ENCODE results near the gene FAU.

Gene FAU

DNA sequence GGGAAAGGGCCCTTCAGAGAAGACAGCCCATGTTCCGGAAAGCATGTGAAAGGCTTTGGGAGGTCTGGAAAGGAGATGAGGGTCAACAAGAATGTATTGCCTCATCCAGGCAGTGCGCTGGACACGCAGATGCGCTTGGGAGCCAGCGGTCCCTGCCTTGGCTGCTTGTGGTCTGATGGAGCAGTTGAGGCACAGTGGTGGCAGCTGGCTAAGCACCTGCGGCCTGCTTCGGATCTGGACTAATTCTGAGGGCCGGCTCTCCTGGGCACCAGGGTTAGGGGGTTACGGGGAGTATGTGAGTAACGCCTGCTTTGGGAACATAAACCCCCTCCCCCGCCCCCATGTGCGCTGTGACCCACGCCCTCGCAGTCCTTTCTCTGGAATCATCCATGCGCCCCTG is 14.9 kb downstream of the FAU start:
- FAIRE-seq: no peak

DNA sequence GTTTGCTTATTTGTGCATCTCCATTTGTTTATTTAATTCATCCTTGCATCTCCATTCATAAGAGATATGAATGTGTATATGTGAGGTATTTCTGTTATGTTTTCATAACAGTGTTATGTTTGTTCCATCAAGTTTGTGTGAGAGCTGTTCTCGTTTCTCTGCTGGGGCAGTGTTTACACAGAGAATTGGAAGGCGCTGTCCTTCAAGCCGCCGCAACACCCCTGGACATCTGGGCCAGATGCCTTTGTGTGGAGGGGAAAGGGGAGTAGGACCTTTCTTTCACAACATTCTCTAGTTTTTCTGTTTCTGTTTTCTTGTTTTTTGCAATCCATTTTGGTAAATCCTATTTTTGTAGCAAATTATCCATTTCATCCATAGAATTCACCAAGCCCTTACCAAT is 17.3 kb downstream of the FAU start:
- FAIRE-seq: no peak

DNA sequence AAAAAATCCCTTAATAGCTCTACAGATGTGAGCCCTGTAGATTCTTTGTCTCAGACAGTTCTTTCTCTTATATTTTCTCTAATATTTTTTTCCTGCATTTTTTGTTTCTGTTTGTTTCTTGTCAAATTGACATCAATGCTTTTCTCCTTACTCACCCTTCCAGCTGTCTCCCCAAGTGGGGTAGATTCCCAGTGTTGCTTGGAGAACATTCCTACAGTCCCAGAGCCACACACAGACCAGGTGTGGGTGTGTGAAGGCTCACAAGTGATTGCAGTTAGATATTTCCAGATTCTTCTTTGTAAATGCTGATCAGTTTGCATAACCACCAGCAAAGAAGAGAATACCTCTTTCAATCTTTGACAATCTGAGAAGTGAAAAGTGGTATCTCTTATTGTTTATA is 18.5 kb downstream of the FAU start:
- FAIRE-seq: no peak

- FAIRE-seq: no peak
These were observed 19.5 kb downstream of the FAU start for GRCh38 chr11:65102142-65103095.

- no peak for FAIRE-seq
These were observed 21.1 kb downstream of the FAU start for GRCh38 chr11:65100674-65101350.

DNA sequence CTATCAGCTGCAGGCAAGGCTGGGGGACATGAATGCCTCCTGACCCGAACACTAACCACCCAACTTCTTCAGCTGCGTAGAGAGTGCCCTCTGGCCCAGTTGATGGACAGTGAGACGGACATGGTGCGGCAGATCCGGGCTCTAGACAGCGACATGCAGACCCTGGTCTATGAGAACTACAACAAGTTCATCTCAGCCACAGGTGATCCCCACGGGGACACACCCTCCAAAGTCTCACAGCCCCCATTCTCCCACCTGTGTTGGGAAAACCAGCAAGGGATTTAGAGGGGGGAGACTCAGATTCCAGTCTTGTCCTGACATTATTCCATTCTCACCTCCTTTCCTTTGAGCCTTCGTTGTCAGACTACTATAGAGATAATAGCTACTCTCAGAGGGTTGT is 25.0 kb downstream of the FAU start:
- no peak for FAIRE-seq

DNA sequence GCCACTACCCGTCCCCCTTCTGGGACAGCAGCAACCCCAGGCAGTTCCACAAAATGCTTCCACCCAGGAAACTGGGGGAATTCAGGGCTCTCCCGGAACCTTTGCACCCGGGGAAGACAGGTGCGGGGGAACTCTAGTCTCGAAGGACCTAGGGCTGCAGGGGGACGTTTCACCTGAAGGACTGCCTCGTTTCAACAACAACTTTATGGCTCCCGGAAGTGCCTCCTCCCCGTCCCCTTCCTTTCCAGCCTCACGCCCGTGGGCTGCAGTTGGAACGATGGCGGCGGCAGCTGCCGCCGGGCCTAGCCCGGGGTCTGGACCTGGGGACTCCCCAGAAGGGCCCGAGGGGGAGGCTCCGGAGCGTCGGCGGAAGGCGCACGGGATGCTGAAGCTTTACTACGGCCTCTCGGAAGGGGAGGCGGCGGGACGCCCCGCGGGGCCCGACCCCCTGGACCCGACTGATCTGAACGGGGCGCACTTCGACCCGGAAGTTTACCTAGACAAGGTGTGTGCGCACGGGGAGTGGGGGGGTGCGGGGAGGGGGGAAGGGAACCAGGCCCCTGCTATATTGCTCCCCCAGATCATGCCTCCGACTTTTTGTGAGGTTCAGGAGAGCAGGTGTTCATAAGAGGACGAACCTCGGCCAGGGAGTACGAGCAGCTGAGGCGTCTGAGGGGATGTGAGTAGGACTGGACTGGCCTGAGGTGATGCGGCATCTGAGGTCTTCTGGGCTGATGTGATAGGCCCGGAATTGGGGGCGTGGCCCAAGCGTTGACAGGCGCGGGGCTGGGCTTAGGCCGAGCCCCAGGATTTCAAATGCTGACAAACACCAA is 25.7 kb downstream of the FAU start, which contains the start of gene VPS51:
VPS51 (plus strand) TSS at position 241 of the 833 bp plus-strand sequence; CDS start at position 278, 37 bp downstream.
- FAIRE-seq: no peak

GRCh38 chr11:65095427-65095826 is 26.5 kb downstream of the FAU start:
- FAIRE-seq: no peak

DNA sequence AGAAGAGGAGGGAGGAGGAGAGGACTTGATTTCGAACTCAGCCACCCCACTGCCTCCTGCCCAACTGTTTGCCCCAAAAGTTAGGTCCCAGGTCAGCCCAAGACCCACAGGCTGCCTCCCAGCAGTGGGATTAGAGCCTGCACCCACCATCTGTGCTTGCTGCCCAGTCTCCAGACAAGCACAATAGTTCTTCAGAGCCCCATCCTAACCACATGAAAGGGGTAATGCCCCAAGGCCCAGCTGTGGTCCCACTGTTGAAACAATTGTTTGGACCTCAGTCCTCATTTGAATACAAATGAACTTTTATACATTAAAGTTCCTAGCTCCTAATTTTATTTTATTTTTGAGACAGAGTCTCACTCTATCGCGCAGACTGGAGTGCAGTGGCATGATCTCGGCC is 31.3 kb downstream of the FAU start:
- no peak for FAIRE-seq

- FAIRE-seq: no peak
These were observed 32.3 kb downstream of the FAU start for GRCh38 chr11:65089621-65090020.

DNA sequence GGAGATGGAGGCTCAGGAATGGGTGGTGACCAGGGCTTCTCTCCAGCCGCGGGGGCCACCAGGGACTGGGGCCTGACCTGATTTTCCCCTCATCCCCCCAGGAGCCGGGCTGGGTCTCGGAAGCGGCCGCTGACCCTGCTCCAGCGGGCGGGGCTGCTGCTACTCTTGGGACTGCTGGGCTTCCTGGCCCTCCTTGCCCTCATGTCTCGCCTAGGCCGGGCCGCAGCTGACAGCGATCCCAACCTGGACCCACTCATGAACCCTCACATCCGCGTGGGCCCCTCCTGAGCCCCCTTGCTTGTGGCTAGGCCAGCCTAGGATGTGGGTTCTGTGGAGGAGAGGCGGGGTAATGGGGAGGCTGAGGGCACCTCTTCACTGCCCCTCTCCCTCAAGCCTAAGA is 34.1 kb downstream of the FAU start:
- FAIRE-seq: no peak

DNA sequence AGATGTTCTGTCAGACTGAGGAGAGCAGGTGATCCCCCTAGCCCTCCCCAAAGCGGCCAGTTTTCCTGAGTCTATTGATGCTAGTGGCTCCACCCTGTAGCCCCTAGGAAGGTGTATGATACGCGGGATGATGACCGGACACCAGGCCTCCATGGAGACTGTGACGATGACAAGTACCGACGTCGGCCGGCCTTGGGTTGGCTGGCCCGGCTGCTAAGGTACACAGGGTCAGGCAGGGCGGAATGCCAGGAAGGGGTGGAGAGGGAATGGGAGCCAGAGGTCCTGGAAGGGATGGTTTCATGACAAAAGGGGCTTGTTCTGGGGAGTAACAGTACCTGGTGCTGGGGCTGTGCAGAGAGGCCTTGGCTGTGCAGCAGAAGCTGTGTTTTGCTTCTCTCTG is 34.7 kb downstream of the FAU start:
- FAIRE-seq: no peak

- no peak for FAIRE-seq
These were observed 35.1 kb downstream of the FAU start for GRCh38 chr11:65086809-65087208.

DNA sequence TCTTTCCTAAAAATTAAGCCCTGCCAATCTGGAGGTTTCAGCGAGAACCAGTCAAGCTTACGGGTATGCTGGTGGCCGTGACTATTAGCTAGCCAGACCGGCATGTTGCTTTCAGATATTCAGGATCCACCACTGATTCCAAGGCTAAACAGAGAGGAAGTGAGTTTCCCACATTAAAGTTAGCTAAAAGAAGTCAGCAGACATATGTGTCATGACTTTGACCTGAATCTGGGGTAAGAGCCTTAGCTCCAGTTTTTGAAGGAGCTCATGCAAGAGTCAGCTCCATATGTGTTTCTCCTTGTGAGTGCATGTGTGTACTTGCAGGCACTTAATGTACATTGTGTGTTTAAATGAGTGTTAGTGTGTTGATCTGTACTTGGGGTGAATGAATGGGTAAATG is 36.5 kb downstream of the FAU start:
- FAIRE-seq: no peak

DNA sequence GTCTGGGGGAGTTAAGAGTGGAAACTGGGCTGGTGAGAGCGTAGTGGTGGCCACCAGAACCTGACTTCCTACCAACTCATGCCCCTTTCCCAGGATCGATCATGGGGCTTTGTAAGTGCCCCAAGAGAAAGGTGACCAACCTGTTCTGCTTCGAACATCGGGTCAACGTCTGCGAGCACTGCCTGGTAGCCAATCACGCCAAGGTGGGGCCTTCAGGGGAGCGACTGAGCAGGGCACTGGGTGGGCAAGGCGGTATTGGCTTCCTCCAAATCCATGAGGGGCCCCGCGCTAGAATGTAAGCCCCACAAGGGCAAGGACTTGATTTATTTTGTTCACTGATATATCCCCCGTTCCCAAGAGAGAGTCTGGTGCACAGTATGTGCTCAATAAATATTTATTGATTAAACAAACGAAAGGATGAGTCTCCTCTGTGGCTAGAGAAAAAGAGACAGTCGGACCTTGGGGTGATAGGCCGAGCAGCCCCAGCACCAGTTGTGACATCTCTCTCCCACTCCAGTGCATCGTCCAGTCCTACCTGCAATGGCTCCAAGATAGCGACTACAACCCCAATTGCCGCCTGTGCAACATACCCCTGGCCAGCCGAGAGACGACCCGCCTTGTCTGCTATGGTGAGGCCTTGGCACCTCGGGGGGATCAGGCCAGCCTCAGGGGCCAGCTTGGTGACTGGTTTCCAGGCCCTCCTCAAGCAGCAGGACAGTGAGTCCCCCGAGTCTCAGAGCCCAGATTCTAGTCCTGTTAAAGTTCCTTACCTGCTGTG is 37.1 kb downstream of the FAU start:
- no peak for FAIRE-seq

GRCh38 chr11:65083834-65084597 is 37.9 kb downstream of the FAU start, which contains the start of the genes CDCA5 and ZFPL1:
Gene CDCA5 (minus strand): TSS chr11:65084040. CDS start chr11:65083978, 62 bp downstream.
Gene ZFPL1 (plus strand): TSS chr11:65084222. CDS start chr11:65084699, 477 bp downstream.
- FAIRE-seq: no peak

DNA sequence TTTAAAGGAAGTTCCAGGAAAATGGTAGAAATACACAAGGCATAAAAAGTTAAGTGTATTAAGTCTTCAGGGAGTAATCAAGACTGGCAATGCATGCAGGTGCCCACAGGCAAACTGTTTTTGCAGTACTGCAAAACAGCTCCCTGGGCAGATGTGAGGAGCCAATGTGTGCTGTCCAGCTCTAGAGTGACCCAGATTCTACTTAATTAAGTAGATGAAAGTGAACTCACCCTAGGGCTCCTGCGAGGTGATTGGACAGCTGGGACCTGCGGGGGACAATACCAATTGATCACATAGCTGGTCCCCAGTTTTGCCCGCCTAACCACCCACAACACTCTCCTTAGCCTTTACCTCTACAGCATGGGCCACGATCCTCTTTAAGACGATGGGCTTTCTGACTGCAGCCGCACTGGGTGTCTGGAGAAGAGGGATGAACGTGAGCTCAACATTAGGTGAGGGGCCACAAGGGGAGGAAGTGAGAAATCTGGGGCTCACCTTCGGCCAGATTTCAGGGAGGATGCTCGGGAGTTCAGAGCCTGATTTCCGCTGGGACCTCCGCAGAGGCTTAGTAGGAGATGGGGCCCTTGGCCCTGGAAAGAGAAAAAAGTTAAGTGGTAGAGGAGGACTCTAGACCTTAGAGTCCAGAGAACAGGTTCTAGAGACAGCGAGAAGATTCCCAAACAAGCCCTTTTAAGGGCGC is 38.6 kb downstream of the FAU start:
- no peak for FAIRE-seq

DNA sequence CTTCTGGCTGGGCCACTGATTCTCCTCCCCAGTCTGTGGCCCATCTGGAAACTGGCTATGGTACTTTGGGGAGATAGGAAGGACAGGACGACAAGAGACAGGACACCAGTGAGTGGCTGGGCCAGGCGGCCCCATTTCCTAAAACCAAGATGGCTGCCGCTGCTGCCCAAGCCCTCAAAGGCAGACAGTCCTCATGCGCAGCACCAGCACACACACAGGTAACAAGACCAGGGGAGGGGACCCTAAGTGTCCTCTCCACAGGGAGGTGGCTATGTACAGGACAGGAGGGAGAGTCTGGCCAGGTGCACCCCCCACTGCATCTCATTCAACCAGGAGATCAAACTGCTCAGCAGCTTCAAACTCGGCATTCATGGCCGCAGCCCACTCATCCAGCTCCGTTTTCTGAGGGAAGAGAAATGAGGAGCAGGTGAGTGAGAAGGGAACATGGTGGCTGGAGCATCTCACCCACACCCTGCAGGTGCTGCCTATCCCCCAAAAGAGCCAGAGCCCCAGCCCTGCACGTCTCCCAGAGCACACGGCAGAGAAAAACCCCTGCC is 43.1 kb downstream of the FAU start:
- FAIRE-seq: no peak

DNA sequence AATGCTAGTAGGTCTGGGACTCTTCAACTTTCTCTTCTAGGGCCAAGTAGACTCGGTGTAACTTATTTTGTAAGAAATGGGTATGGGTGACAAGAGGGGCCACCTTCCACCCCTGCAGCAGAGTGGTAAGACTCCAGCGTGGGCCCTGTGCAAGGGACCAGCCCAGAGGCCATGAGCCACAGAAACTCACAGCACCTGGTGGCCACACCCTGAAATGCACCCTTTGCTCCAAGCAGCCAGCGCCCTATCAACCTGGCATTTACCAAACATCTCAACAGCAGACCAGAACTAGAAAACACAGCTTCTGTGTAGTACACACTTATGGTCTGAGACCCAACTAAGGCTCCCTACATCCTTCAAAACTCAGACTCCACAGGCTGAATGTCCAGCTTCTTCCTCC is 43.8 kb downstream of the FAU start:
- no peak for FAIRE-seq

GRCh38 chr11:65077451-65077850 is 44.5 kb downstream of the FAU start:
- FAIRE-seq: no peak
